SH-SY5Y (cell line): ENCODE data around the gene CER1.

Experiments used
- GATA2 ChIP-seq: IDR thresholded peaks from 2 replicates; pipeline ENCODE4 v1.6.1; 2011; ENCODE audit warnings: mild to moderate bottlenecking, low read depth, low read length
- GATA3 ChIP-seq: IDR thresholded peaks from 2 replicates; pipeline ENCODE4 v1.6.1; 2011; ENCODE audit warnings: low read depth, mild to moderate bottlenecking, low read length, moderate library complexity

DNA sequence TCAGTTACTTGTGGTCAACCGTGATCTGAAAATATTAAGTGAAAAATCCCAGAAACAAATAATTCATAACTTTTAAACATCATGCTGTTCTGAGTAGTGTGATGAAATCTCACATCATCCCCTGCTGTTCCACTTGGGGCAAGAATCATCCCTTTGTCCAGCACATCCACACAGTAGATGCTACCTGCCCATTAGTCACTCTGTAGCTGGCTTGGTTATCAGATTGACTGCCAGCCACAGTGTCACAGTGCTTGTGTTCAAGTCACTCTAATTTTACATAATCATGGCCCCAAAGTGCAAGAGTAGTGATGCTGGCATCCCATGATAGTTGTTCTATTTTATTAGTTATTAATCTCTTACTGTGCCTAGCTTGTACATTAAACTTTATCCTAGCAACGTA lies 39.1 kb upstream of the CER1 start:
- TF ChIP-seq GATA3 = no peak
- TF ChIP-seq GATA2 = no peak
